WI38 (cell line): ENCODE data around the gene TOMM7.
"Not testable (repeated sequence)": the region's sequence is repeated elsewhere in the genome, so short reads cannot be mapped to it uniquely, and the experiment has no call there.

Source experiments
- H3K4me3 ChIP-seq: 2 replicates; pipeline ENCODE4 v1.5.1; 2011; ENCODE audit warnings: low read depth, mild to moderate bottlenecking, control low read depth, low read length
- CTCF ChIP-seq: IDR thresholded peaks from 2 replicates; pipeline ENCODE4 v1.5.1; 2012; ENCODE audit warnings: low read depth, mild to moderate bottlenecking, control low read depth, low read length

TOMM7 gene

DNA sequence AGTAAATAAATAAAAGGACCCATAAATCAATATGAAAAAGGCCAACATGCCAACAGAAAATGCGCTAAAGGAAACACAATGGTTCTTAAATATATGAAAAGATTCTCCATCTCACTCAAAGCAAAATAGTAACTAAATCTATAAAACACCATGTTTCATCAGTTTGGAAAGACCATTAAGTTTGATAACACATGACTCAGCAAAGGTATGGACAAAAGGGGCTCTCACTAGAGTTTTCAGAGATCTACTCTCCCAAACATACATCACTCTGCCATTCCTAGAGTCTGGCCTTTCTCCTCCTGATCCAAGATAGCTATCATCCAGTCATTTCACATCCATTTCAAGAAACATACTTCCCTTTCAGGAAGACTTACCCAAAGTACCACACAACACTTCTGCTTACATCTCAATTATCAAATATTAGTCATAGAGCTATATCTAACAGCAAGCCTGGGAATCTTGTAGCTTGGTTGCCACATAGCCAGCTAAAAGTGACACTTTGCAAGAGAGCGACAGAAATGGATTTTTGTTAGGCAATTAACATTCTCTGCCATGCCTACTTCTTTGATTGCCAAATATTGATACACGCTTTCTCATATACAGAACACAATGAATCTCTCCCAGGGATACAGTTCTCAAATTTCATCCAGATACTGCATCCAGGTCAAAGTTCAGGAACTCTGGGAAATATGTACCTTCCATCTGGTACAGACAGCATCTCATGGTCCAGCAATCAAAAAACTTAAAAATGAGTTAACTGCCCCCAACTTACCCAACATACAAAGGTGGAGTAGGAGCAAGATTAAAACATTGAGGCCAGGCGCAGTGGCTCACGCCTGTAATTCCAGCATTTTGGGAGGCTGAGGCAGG, 28.8 kb downstream of the TOMM7 start:
- TF ChIP-seq CTCF = no peak
- no peak overlapping the region for H3K4me3 ChIP-seq

GRCh38 chr7:22791204-22792158, 31.2 kb downstream of the TOMM7 start:
- TF ChIP-seq CTCF = no peak
- H3K4me3 ChIP-seq = no peak overlapping the region

DNA sequence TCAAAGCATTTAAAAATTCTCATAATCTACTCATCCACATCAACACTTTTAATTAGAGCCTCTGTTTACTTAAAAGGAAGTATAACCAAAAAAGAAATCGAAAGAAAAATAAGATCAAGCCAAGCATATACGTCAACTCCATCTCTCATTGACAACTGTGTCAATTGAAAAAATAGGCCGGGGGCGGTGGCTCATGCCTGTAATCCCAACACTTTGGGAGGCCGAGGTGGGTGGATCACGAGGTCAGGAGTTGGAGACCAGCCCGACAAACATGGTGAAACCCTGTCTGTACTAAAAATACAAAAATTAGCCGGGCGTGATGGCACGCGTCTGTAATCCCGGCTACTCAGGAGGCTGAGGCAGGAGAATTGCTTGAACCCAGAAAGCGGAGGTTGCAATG, 32.0 kb downstream of the TOMM7 start:
- not testable (repeated sequence) for H3K4me3 ChIP-seq

DNA sequence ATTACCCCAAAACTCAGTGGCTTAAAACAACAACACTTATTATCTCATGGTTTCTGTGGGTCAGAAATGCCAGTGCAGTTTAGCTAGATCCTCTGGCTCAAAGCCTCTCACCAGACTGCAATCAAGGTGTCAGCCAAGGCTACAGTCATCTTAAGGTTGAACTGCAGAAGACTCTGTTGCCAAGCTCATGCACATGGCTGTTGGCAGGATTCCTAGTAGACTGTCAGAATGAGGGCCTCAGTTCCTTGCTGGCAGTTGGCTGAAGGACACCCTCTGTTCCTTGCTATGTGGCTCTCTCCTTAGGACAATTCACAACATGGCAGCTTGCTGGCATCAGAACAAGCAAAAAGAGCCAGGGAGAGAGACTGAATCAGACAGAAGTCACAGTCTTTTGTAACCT, 34.7 kb downstream of the TOMM7 start:
- TF ChIP-seq CTCF = no peak
- no peak overlapping the region for H3K4me3 ChIP-seq

DNA sequence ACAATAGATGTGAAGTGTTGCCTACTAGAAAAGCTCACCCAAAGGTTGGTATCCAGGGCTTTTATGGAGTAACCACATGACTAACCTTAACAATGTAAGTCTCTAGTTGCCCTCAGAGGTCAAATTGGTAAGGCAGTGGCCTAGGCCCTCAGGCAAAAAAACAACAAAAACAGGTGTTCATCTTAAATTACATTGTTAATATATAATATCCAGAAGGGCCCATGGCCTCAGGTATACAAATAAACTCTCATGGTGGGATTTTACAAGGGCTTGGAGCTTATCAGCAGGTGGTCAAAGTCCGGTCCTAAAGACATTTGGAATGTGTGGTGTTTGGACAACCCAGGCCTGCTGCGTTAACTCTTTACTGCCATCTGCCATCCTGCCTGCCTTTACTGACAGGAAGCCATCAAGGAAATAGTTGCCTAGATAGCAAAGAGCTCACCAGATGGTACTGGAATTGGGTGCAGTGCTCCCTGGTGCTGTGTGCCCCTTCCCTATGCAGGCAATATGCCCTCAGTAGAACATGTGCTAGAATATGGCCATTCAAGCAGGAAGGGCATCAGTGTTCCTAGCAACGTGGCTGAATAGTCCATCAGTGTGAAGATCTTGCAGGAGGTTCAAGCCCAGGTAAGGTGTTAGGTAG, 36.2 kb downstream of the TOMM7 start:
- no peak for TF ChIP-seq CTCF

GRCh38 chr7:22784346-22784745, 38.3 kb downstream of the TOMM7 start:
- no peak for TF ChIP-seq CTCF
- H3K4me3 ChIP-seq = no peak overlapping the region

More for the DNA sequence above, 36.2 kb downstream of the TOMM7 start:
- no peak overlapping the region for H3K4me3 ChIP-seq

GRCh38 chr7:22783421-22783820, 39.2 kb downstream of the TOMM7 start:
- no peak overlapping the region for H3K4me3 ChIP-seq
- TF ChIP-seq CTCF = no peak
